ENCODE results near the gene FHOD1. TPM values are rescaled to one million over a fixed set of nuclear protein-coding genes. Genes with fewer than 3 reads are reported as not detected.

FHOD1 gene
- polyA plus RNA-seq, 3 donors = 5.1 to 152 (median 5.5) TPM

DNA sequence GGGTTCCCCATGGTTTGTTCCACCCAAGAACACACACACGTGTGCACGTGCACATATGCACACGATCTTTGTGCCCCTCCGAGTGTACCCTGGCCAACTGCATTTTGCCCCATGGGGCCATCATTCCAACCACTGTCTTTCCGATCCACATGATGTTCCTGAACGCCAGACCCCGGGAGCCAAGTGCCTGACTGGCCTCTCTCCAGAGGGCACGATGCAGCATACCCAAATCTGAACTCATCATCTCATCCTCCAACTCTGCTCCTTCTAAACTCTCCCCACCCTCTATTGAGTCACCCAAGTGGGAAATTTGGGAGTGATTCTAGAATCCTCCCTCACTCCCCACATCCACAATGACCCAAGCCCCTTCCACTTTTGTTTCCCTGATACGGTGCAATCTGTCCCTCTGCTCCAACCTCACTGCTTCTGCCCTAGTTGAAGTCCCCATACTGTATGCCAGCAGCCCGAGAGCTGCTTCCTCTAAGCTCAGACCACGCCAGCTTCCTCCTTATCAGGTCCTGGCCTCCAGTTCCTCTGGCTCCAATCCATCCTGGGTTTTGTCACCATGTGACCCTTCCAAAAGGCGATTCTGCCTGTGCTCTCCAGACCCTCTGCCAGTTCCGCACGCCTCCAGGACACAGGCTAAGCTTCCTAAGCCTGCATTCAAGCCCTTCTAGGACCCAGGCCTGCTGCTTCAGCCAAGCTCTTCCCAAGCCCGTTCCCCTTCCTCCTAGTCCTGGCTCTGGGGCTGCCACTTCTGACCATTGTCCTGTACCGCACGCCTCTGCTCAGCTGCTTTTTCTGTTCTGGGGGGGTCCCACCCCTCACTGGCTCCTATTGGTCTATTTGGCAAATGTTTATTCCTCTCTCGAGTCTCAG lies 30.4 kb downstream of the FHOD1 start:
- H3K4me1 Mint-ChIP-seq = peaks cover 32% of the 10 kb centered on the region
- H3K4me3 ChIP-seq (replicated peaks in 1 of 3; ENCODE audit: low read depth in 2 of 3, low read length in 3 of 3) = peak overlapping the region in 1 of 3 experiments; percentile 28
- H3K9me3 Mint-ChIP-seq = peaks cover 0 to 2% (median 0%) of the 10 kb centered on the region in 7 donors
- H4K20me1 ChIP-seq (ENCODE audit: insufficient read depth, low read length) = no peaks in the 10 kb centered on the region
- peaks cover 19 to 21% of the 10 kb centered on the region in 2 donors for H3K4me1 ChIP-seq (ENCODE audit: control insufficient read depth in 1 of 2, insufficient read depth in 2 of 2, low read length in 2 of 2)
- WGBS (ENCODE audit: insufficient coverage) = 33% methylated on average over 14 of the region's 18 CpGs
- peak overlapping the region; percentile 18 to 80 for H3K4me3 Mint-ChIP-seq
- peaks cover 5 to 9% of the 10 kb centered on the region in 2 donors for H3K36me3 Mint-ChIP-seq
- peak overlapping the region; percentile 54 for H2AFZ ChIP-seq (ENCODE audit: insufficient read depth, low read depth, low read length, poor library complexity, severe bottlenecking)
- peaks cover 0 to 6% (median 3%) of the 10 kb centered on the region in 3 donors for H3K27me3 Mint-ChIP-seq (ENCODE audit: low read depth in 3 of 3)
- peak overlapping the region; percentile 39 for H3K4me2 ChIP-seq (replicated peaks; ENCODE audit: extremely low read depth, low read length, poor library complexity, severe bottlenecking)
- H3K27me3 ChIP-seq (ENCODE audit: control insufficient read depth in 2 of 2, insufficient read depth in 2 of 2, low read length in 2 of 2) = no peaks in the 10 kb centered on the region
- peak overlapping the region; percentile 13 to 14 for H3K27ac ChIP-seq (ENCODE audit: low read depth in 1 of 2, low read length in 2 of 2)
- H3K9me3 ChIP-seq (replicated peaks in 1 of 2; ENCODE audit: control insufficient read depth in 1 of 2, insufficient read depth in 1 of 2, low read length in 2 of 2) = no peaks in the 10 kb centered on the region
- intact Hi-C loops (cut with micrococcal nuclease) = no loop called here
- no peaks in the 10 kb centered on the region for H3K79me2 ChIP-seq (ENCODE audit: insufficient read depth, low read length)
- H3K27ac Mint-ChIP-seq = peak overlapping the region in 5 of 7 donors; percentile 62 to 86 (median 75)
- no peaks in the 10 kb centered on the region for H3K36me3 ChIP-seq (replicated peaks in 1 of 2; ENCODE audit: control insufficient read depth in 1 of 2, insufficient read depth in 2 of 2, low read length in 2 of 2)
- TF ChIP-seq, protein P1, sequence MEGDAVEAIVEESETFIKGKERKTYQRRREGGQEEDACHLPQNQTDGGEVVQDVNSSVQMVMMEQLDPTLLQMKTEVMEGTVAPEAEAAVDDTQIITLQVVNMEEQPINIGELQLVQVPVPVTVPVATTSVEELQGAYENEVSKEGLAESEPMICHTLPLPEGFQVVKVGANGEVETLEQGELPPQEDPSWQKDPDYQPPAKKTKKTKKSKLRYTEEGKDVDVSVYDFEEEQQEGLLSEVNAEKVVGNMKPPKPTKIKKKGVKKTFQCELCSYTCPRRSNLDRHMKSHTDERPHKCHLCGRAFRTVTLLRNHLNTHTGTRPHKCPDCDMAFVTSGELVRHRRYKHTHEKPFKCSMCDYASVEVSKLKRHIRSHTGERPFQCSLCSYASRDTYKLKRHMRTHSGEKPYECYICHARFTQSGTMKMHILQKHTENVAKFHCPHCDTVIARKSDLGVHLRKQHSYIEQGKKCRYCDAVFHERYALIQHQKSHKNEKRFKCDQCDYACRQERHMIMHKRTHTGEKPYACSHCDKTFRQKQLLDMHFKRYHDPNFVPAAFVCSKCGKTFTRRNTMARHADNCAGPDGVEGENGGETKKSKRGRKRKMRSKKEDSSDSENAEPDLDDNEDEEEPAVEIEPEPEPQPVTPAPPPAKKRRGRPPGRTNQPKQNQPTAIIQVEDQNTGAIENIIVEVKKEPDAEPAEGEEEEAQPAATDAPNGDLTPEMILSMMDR (IDR thresholded peaks at IDR 0.05) = no peak
- peak; percentile 44 to 62 (median 50) for DNase-seq
- no peak overlapping the region for H3K9ac ChIP-seq (ENCODE audit: insufficient read depth, low read length, poor library complexity, severe bottlenecking)

DNA sequence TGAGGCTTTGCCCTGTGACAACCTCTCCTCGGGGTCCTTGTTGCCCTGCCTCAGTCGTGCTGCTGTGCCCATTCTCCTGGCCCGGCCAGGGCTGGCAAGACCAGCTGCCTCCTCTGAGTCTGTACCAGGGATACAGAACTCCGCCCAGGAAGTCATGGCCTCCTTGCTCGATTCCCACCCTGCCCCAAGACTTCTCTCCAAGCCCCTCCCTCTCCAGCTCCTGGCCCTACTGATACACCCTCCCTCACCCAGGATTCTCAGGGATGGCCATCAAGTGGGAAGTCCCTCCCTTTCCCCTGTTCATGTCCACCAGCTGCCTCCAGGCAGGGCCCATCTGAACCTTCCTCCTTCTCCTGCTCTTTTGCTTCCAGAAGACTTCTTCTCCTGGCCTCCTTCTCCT lies 31.6 kb downstream of the FHOD1 start:
- no peak overlapping the region for H3K4me2 ChIP-seq (replicated peaks; ENCODE audit: extremely low read depth, low read length, poor library complexity, severe bottlenecking)
- no peak overlapping the region for H3K4me3 ChIP-seq (replicated peaks in 1 of 3; ENCODE audit: low read depth in 2 of 3, low read length in 3 of 3)
- H3K79me2 ChIP-seq (ENCODE audit: insufficient read depth, low read length) = no peaks in the 10 kb centered on the region
- TF ChIP-seq, protein P1 (IDR thresholded peaks at IDR 0.05) = no peak
- H3K9me3 ChIP-seq (replicated peaks in 1 of 2; ENCODE audit: control insufficient read depth in 1 of 2, insufficient read depth in 1 of 2, low read length in 2 of 2) = no peaks in the 10 kb centered on the region
- no peak overlapping the region for H3K4me3 Mint-ChIP-seq
- peaks cover 0 to 2% (median 0%) of the 10 kb centered on the region in 7 donors for H3K9me3 Mint-ChIP-seq
- peak overlapping the region in 2 of 7 donors; percentile 35 to 53 for H3K27ac Mint-ChIP-seq
- H3K27ac ChIP-seq (ENCODE audit: low read depth in 1 of 2, low read length in 2 of 2) = no peak overlapping the region
- H3K27me3 Mint-ChIP-seq (ENCODE audit: low read depth in 3 of 3) = peaks cover 0 to 6% (median 5%) of the 10 kb centered on the region in 3 donors
- WGBS (ENCODE audit: insufficient coverage) = 70% methylated on average over 4 of the region's 5 CpGs
- H3K36me3 Mint-ChIP-seq = peaks cover 6 to 9% of the 10 kb centered on the region in 2 donors
- H3K27me3 ChIP-seq (ENCODE audit: control insufficient read depth in 2 of 2, insufficient read depth in 2 of 2, low read length in 2 of 2) = no peaks in the 10 kb centered on the region
- H3K36me3 ChIP-seq (replicated peaks in 1 of 2; ENCODE audit: control insufficient read depth in 1 of 2, insufficient read depth in 2 of 2, low read length in 2 of 2) = no peaks in the 10 kb centered on the region
- peaks cover 32% of the 10 kb centered on the region for H3K4me1 Mint-ChIP-seq
- H2AFZ ChIP-seq (ENCODE audit: insufficient read depth, low read depth, low read length, poor library complexity, severe bottlenecking) = no peak overlapping the region
- no peak overlapping the region for H3K9ac ChIP-seq (ENCODE audit: insufficient read depth, low read length, poor library complexity, severe bottlenecking)
- DNase-seq = no peak
- peaks cover 19 to 21% of the 10 kb centered on the region in 2 donors for H3K4me1 ChIP-seq (ENCODE audit: control insufficient read depth in 1 of 2, insufficient read depth in 2 of 2, low read length in 2 of 2)
- H4K20me1 ChIP-seq (ENCODE audit: insufficient read depth, low read length) = no peaks in the 10 kb centered on the region
- intact Hi-C loops (cut with micrococcal nuclease) = no loop called here

All from CD14-positive monocyte (primary cell).